Activated naive CD4-positive, alpha-beta T cell (primary cell): ENCODE results near the gene ZNF565.
"Not testable (repeated sequence)": the region's sequence is repeated elsewhere in the genome, so short reads cannot be mapped to it uniquely, and the experiment has no call there.

Source experiments
- DNase-seq, 4 experiments: peaks; one replicate each; lab custom pipeline; 2025; lab: John Stamatoyannopoulos, UW

Gene ZNF565

DNA sequence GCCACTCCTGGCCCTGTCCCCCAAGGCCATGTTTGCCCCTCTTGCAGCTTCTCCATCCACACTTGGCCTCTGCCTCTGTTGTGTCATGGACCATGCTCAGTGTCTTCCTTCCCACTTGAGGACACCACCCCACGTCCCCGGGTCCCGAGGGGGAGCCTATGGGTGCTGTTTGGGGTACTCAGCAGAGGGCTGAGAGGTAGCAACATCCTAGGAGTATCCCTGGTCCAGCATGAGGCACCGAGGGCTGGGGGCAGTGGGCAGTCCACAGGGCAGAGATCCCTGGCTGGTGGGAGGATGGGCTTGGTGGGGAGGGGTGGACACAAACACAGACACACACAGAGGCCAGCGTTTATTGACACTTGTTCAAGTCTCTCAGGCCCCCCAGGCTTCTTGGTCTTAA is 63.9 kb downstream of the ZNF565 start:
- DNase-seq, result no peak

DNA sequence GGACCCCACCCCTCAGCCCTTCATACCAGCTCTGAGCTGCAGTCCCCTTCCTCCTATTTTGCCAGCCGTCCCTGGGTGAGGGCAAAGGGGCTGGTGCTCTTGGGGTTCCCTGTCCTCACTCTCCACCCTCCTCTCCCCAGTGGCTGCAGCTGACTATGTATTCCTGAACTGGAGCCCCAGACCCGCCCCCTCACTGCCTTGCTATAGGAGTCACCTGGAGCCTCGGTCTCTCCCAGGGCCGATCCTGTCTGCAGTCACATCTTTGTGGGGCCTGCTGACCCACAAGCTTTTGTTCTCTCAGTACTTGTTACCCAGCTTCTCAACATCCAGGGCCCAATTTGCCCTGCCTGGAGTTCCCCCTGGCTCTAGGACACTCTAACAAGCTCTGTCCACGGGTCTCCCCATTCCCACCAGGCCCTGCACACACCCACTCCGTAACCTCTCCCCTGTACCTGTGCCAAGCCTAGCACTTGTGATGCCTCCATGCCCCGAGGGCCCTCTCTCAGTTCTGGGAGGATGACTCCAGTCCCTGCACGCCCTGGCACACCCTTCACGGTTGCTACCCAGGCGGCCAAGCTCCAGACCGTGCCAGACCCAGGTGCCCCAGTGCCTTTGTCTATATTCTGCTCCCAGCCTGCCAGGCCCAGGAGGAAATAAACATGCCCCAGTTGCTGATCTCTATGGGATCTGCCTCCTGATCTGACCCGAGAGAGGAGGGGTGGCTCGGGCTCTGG is 64.6 kb downstream of the ZNF565 start:
- DNase-seq, result no peak

DNA sequence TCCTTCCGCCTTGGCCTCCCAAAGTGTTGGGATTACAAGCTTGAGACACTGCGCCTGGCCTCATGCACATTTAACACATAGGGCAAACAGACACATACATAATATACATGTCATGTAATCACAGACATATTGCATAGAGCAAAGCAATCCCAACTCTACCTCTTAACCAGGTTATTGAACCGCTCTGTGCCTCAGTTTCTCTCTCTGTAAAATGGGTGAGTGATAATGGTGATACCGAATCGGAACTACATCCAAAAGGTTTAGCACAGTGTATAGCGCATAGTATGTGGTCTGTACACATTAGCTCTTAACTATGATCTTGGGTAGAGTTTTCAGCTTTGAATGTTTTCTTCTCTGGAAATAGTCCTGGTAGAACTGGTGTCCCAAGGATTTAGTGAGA is 69.8 kb downstream of the ZNF565 start:
- no peak for DNase-seq

DNA sequence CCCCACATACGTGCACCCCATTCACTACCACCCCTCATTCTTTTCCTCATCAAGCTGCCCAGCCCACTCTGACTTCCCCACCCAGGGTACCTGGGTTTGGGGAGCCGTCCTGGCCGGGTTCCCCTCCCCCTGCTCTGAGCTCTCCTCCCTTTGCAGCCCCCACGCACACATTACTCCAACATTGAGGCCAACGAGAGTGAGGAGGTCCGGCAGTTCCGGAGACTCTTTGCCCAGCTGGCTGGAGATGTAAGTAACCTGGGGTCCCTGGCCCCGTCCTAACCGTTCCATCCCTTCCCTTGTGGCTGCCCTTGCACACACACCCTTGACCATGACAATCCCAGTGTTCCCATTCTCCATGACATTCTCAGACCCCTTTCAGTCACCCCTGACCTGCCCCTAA is 72.0 kb downstream of the ZNF565 start:
- no peak for DNase-seq

DNA sequence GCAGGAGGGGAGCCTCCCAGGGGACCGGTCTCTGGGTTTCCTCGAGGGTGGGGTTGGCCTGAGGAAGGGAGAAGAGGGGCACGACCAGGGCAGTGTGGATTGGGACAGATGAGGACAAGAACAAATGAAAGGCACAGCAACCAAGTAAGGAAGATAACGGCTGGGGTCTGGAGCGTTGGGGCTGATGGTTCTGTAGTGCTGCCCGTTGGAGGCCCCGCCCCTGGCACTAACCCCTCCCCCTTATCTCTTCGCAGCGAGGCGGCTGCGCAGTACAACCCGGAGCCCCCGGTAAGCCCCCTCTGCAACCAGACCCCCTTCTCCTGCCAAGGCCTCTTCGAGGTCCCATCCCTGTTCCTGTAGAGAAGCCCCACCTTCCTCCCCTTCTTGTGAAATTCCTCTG is 72.4 kb downstream of the ZNF565 start:
- no peak for DNase-seq

DNA sequence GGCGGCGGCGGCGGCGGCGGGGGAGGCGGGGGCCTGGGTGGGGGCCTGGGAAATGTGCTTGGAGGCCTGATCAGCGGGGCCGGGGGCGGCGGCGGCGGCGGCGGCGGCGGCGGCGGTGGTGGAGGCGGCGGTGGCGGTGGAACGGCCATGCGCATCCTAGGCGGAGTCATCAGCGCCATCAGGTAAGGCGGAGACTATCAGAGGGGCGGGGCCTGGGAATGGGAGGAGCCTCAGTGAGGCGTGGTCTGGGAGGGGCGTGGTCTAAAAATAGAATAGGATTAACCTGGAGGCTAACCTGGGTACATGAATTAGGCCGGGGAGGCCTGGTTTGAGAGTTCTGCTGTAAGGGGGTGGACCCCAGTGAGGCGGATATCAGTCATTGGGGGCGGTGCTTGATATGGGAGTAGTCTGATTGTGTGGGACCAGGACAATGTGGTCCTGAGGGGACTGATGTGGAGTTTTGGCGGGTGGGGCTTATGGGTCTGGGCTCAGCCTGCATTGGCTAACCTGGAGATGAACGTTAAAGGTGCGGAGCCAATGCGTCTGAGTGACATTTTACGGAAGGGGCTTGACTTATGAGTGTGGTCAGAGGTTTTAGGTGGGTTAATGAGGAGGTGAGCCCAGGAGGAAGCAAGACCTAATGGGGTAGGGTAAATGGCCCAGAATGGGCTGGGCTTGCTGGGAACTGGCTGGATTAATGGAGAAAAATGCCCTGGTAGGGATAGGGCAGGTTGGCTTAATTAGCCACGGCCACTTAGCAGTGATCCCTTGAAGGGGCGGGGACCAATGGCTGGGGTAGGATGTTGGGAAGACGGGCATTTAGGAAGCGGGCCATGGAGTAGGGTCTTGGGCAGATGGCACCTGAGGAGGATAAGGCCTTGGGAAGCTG is 73.2 kb downstream of the ZNF565 start:
- DNase-seq, result peak; percentile 66 to 89 (median 84)

DNA sequence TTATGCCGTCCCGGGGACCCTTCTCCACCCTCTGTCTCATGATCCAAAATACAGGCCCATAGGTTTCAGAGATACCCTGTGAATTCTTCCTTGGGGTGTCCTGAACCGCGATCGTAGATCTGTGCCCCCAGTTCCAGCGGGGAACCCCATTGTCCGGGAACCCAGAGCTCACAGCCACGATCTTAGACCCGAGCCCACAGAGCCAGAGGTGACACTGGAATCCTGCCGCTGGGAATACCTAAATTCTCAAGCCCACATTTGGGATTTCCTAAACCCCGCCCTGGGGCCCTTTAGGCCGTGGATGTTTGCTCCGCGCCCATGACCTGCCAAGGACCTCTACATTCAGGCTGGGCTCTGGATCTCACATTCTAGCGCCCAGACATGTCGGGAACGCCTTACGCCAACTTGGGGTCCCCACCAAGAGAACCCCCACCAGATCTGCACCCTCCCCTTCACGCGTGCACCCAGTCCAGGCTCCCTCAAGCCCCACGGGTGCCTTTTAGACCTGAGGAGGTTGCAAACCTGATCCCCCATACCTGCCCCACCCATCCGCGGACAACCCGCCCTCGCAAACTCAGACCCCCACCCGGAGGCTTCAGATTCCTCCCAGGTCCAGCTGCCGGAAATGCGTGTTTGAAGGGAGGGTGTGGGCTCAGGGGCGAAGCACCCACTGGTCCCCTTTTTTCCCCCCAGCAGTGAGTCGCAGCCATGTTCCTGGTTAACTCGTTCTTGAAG is 74.0 kb downstream of the ZNF565 start:
- DNase-seq, result peak in 2 of 4 experiments; percentile 49 to 55

DNA sequence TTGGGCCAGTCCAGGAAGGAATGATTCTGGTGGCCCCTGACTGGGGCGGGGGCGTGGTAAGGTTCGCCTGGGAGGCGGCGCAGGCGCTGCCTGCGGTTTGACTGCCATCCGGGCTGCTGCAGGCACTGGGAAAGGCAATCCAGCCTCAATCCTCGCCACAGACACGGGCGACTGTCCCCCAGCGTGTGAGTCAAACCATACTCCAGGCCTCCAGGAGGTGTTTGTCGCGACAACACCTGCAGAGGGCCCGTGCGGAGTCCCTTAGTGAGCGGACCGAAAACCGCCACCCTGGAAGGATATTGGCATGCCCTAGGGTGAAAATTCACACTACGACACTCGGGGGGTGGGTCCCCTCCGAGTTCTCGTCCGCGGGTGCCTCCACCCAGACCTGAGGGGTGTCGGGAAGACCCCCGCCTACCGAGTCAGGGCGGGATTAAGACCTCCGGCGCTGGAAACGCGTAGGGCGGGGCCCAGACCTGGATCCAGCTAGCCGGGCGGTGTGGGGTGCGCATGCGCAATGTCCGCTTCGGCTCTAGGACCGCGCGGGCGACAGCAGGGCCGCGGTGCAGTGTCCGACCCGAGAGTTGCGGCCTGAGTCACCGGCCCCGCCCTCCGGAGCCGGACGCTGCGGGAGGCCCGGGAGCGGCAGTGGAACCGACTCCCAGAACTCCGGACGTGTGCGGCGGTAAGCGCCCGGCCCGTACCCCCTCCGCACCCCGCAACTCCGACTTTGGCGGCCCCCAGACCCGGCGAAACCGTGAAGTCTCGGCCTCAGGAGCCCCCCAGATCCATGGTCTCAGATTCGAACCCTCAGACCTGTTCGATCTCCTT is 74.8 kb downstream of the ZNF565 start, which contains the start of gene CAPNS1:
Gene CAPNS1 (plus strand): TSS at position 594 of the 831 bp plus-strand sequence. CDS start 946 bp downstream, outside the sequence.
- DNase-seq, result peak; percentile 65 to 82 (median 78)

DNA sequence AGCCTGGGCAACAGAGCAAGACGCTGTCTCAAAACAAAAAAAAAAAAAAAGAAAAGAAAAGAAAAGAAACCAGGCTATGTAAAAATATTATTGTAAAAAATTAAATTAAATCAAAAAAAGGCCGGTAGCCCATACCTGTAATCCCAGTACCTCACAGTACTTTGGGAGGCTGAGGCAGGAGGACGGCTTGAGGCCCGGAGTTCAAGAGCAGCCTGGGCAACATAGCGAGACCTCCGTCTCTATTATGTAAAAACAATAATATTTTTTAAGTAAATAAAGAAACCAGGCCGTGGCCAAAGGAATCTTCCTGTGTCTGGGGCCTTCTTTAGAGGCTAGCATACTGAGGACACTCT is 75.4 kb downstream of the ZNF565 start:
- DNase-seq, result no peak

DNA sequence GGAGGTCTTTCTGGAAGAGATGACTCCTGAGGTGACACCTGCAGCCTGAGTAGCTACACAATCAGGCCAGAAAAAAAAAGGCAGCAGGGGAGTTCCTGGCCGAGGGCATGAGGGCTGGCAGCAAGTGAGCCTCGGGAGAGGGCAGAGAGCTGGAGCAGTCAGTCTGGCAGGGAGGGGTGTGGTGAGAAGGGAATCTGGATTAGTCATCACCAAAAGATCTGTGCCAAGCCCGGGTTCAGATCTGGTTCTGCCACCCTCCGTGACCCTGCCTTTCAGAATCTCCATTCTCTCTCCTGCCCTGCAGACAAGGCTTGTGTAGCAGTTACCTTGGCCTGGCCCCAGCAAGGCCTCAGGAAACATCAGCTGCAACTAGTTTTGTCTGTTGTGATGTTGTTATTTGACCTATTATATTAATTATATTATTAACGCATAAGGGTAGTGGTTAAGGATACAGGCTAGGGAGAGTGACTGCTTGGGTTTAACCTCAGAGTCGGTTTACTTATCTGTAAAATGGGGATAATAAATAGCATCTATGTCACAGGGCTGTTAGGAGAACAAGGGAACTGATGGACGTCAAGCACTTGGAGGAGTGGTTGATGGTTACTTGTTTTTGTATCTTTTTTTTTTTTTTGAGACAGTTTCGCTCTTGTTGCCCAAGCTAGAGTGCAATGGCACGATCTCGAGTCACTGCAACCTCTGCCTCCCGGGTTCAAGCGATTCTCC is 77.3 kb downstream of the ZNF565 start:
- DNase-seq, result no peak

DNA sequence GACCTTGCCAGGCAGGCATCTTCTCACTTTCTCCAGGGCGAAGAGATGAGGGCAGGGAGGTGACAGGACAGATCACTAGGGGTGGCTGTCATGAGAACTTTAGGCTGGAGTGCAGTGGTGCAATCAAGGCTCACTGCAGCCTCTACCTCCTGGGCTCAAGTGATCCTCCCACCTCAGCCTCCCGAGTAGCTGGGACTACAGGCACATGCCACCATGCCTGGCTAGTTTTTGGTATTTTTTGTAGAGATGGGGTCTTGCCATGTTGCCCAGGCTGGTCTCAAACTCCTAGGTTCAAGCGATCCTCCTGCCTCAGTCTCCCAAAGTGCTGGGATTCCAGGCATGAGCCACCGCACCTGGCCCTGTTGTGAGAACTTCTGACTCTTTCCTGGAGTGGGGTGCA is 79.6 kb downstream of the ZNF565 start:
- not testable (repeated sequence) for DNase-seq
